Testis (tissue), 3 donors: ENCODE data around the gene CLIC3. TPM values are rescaled to one million over a fixed set of nuclear protein-coding genes. Genes with fewer than 3 reads are reported as not detected.
A peak's percentile ranks its signal among the peaks of the same experiment; 100 is the strongest.

Experiments used
- DNase-seq: peaks from one replicate; pipeline ENCODE4 v3.0.0-alpha.2; 2019
- H3K27ac ChIP-seq, 2 donors: fragments of 200-600 bp; sonication (generic); one replicate each; pipeline ENCODE4 v1.5.1; 2019
- H3K27me3 ChIP-seq: fragments of 200-600 bp; sonication (generic); one replicate; pipeline ENCODE4 v1.5.1; 2019
- H3K36me3 ChIP-seq: fragments of 200-600 bp; sonication (generic); one replicate; pipeline ENCODE4 v1.5.1; 2017; ENCODE audit warnings: low read depth; ENCODE audit errors: missing control alignments
- H3K4me1 ChIP-seq: fragments of 200-600 bp; sonication (generic); one replicate; pipeline ENCODE4 v1.5.1; 2019
- H3K4me3 ChIP-seq, 2 donors: fragments of 200-600 bp; sonication (generic); one replicate each; pipeline ENCODE4 v1.5.1; 2017 to 2019
- H3K9me3 ChIP-seq: fragments of 200-600 bp; sonication (generic); one replicate; pipeline ENCODE4 v1.5.1; 2017
- CTCF ChIP-seq, 3 experiments: fragments of 450-650 bp in 2 of 3; fragments of 200-600 bp in 1 of 3; sonication (generic) in 1 of 3; IDR thresholded peaks; one replicate each; pipeline ENCODE4 v1.5.1; 2016 to 2019; ENCODE audit warnings: antibody characterized with exemption in 3 of 3, mild to moderate bottlenecking in 2 of 3, moderate library complexity in 1 of 3
- POLR2A ChIP-seq: fragments of 450-650 bp; IDR thresholded peaks from one replicate; pipeline ENCODE4 v1.6.1; 2017; ENCODE audit warnings: antibody characterized with exemption, mild to moderate bottlenecking, moderate library complexity
- WGBS, 2 donors: methylation state at CpG; one replicate each; pipeline ENCODE4 v1.1.5; 2018; 5-methylcytosine and 5-hydroxymethylcytosine counted together
- intact Hi-C: fragments of 100-400 bp; cut with DNase I; formaldehyde crosslinking; loops from one replicate; pipeline ENCODE4 v1.15.1; 2023; ENCODE audit warnings: low total_unique reads
- polyA plus RNA-seq: library from polyadenylated mRNA; stranded (reverse); fragments of 350-450 nt; fragmentation: Illumina TruSeq; extraction: RNeasy Lipid Tissue Mini Kit (QIAGEN cat#74804); gene quantifications from one replicate; pipeline ENCODE4 v1.2.3, GENCODE V29; 2014; ENCODE audit warnings: low read depth, low replicate concordance; ENCODE audit not compliant: insufficient read depth
- total RNA-seq, 2 donors: library from RNA; depleted of rRNA; stranded (reverse); fragments of >200 nt; gene quantifications; one replicate each; pipeline ENCODE4 v1.2.3, GENCODE V29; 2016

The CLIC3 gene
- total and polyA plus RNA-seq, 3 donors from 2014 or later = 1.8 to 2.8 (median 1.9) TPM

- no peak for DNase-seq
- no peaks in the 10 kb centered on the region for H3K27me3 ChIP-seq
- no peaks in the 10 kb centered on the region for H3K36me3 ChIP-seq
- H3K4me1 ChIP-seq = peaks cover 21% of the 10 kb centered on the region
- TF ChIP-seq CTCF (IDR thresholded peaks at IDR 0.05) = no peak
- TF ChIP-seq POLR2A = no peak
- peak overlapping the region; percentile 65 to 77 for H3K4me3 ChIP-seq
- no peak overlapping the region for H3K27ac ChIP-seq
- no peaks in the 10 kb centered on the region for H3K9me3 ChIP-seq
- WGBS, 2 donors = 35 to 56% methylated on average over 1 to 14 of the region's 18 CpGs
- intact Hi-C loops = no loop called here
Measured at GRCh38 chr9:136992819-136993369, 3.5 kb downstream of the CLIC3 start.

GRCh38 chr9:136991993-136992818 is 4.2 kb downstream of the CLIC3 start, which contains the start of gene PAXX:
Gene PAXX (plus strand): TSS chr9:136992422. CDS start chr9:136992444, 22 bp downstream.
- H3K36me3 ChIP-seq = no peaks in the 10 kb centered on the region
- TF ChIP-seq POLR2A = no peak
- peak in 1 of 3 experiments; percentile 8 for TF ChIP-seq CTCF (IDR thresholded peaks at IDR 0.05)
- H3K9me3 ChIP-seq = no peaks in the 10 kb centered on the region
- DNase-seq = peak; percentile 94
- intact Hi-C loops = no loop called here
- H3K4me3 ChIP-seq = peak within 1 kb of the TSS; percentile 65 to 77
- H3K27me3 ChIP-seq = no peaks in the 10 kb centered on the region
- peaks cover 21% of the 10 kb centered on the region for H3K4me1 ChIP-seq
- peak within 1 kb of the TSS; percentile 70 to 82 for H3K27ac ChIP-seq
- 1% methylated on average over 40 of the region's 92 CpGs; no CpG with 5 or more reads in 1 of the 2 donors for WGBS, 2 donors

- TF ChIP-seq CTCF (IDR thresholded peaks at IDR 0.05) (no peak), POLR2A (no peak)
- no peaks in the 10 kb centered on the region for H3K27me3 ChIP-seq
- H3K36me3 ChIP-seq = no peaks in the 10 kb centered on the region
- no peak for DNase-seq
- H3K4me3 ChIP-seq = no peak overlapping the region
- peaks cover 19% of the 10 kb centered on the region for H3K4me1 ChIP-seq
- intact Hi-C loops = no loop called here
- peak overlapping the region in 1 of 2 donors; percentile 19 for H3K27ac ChIP-seq
- 93 to 97% methylated on average over 10 of the region's 10 CpGs for WGBS, 2 donors
- H3K9me3 ChIP-seq = no peaks in the 10 kb centered on the region
Measured at GRCh38 chr9:136990242-136990911, 6.0 kb downstream of the CLIC3 start.

GRCh38 chr9:136988872-136989271 is 7.5 kb downstream of the CLIC3 start:
- WGBS, 2 donors = 87 to 95% methylated on average over 4 of the region's 4 CpGs
- no peak for DNase-seq
- no peak overlapping the region for H3K4me3 ChIP-seq

More at GRCh38 chr9:136988872-136989271, 7.5 kb downstream of the CLIC3 start:
- H3K36me3 ChIP-seq = no peaks in the 10 kb centered on the region
- intact Hi-C loops = no loop called here
- H3K27ac ChIP-seq = no peak overlapping the region
- TF ChIP-seq CTCF (IDR thresholded peaks at IDR 0.05) (no peak), POLR2A (no peak)
- peaks cover 26% of the 10 kb centered on the region for H3K4me1 ChIP-seq
- H3K9me3 ChIP-seq = no peaks in the 10 kb centered on the region
- no peaks in the 10 kb centered on the region for H3K27me3 ChIP-seq
